MM.1S (cell line): Measurements from ENCODE around the gene BCO2.

Experiments
- EZH2 ChIP-seq: fragments of 300-600 bp; sonication (generic); optimal IDR thresholded peaks from 2 replicates; pipeline ENCODE3; 2017; ENCODE audit warnings: low read depth, mild to moderate bottlenecking, antibody characterized with exemption, low read length, mixed read lengths
- EZH2phosphoT487 ChIP-seq: fragments of 300-600 bp; sonication (generic); IDR thresholded peaks from 2 replicates; pipeline ENCODE4 v1.6.1; 2018; ENCODE audit warnings: antibody characterized with exemption, low read length
- TF ChIP-seq, protein P1 (sequence below): fragments of 300-600 bp; sonication (generic); IDR thresholded peaks from 2 replicates; pipeline ENCODE4 v1.5.1; 2016; ENCODE audit warnings: antibody characterized with exemption, low read length, mixed read lengths

DNA sequence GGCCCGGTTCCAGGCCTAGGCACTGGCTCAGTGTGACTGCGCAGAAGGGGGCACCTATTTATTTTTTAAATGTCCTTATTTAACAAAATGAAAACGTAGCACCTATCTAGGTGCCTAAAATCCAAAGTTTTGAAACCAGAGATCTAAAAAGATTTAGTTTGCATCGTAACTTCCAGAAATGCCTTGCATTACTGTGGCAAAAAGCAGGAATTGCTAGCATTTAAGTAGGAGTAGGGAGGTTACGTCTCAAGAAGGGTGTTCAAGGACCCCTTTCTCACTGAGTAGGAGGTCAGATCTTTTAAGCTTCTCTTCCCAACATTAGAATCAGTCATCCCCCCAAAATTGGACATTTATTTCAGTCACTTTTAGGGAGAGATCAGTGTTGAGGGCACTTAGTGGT lies 93.1 kb downstream of the BCO2 start:
- TF ChIP-seq, protein P1, sequence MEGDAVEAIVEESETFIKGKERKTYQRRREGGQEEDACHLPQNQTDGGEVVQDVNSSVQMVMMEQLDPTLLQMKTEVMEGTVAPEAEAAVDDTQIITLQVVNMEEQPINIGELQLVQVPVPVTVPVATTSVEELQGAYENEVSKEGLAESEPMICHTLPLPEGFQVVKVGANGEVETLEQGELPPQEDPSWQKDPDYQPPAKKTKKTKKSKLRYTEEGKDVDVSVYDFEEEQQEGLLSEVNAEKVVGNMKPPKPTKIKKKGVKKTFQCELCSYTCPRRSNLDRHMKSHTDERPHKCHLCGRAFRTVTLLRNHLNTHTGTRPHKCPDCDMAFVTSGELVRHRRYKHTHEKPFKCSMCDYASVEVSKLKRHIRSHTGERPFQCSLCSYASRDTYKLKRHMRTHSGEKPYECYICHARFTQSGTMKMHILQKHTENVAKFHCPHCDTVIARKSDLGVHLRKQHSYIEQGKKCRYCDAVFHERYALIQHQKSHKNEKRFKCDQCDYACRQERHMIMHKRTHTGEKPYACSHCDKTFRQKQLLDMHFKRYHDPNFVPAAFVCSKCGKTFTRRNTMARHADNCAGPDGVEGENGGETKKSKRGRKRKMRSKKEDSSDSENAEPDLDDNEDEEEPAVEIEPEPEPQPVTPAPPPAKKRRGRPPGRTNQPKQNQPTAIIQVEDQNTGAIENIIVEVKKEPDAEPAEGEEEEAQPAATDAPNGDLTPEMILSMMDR: no peak
- no peak for TF ChIP-seq EZH2
- no peak for TF ChIP-seq EZH2phosphoT487
